ENCODE results near the gene RIPOR2. TPM values are rescaled to one million over a fixed set of nuclear protein-coding genes. Genes with fewer than 3 reads are reported as not detected.
"Not testable (repeated sequence)": the region's sequence is repeated elsewhere in the genome, so short reads cannot be mapped to it uniquely, and the experiment has no call there.

RIPOR2 gene
- total and polyA plus RNA-seq, 2 donors (not counting 3 experiments of a cell fraction or from before 2014, with no cell fraction given): 0.10 TPM; not detected in 1

DNA sequence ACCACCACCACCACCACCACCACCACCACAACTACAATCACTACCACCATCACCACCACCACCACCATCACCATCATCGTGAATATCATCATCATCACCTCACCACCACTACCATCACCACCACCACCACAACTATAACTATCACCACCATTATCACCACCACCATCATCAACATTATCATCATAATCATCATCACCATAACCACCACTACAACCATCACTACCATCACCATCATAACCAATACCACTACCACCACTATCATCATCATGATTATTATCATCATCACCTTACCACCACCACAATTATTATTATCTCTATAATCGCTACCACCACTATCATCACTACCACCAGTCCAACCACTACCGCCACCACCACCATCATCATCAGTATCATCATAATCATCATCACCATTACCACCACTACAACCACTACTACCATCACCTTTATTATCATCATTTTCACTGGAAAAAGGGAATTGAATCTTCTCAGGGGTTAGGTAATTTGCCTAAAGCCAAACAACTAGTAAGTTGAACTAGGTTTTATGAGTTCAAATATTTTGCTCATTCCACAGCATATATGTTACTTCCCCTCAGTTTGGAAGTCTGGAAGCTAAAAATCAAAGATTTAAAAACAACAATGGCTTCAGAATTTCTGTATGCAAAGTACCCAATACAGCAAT, 8.3 kb downstream of the RIPOR2 start:
- no peak for FAIRE-seq
- H3K36me3 ChIP-seq (ENCODE audit: control insufficient read depth in 2 of 2, extremely low read depth in 1 of 2, insufficient read depth in 2 of 2, low read length in 2 of 2): no peaks in the 10 kb centered on the region
- BruUV-seq (replicated peaks): no TSS peak

DNA sequence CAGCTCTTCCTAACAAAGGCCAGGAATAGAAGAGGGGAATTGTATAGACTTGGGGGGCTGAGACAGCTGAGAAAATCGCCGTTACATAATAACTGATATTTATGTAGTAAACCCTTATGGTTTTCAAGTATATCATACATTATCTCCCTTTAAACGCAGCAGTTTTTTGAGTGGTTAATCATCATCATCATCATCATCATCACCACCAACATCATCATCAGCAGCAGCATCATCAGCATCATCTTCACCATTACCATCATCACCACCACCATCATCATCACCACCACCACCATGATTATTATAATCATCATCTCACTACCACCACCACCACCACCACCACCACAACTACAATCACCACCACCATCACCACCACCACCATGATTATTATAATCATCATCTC, 9.1 kb downstream of the RIPOR2 start:
- FAIRE-seq; H3K27me3 ChIP-seq (ENCODE audit: control insufficient read depth in 2 of 2, insufficient read depth in 2 of 2, low read length in 2 of 2); H3K4me1 ChIP-seq (ENCODE audit: control insufficient read depth, extremely low read depth, insufficient read depth, low read length); H4K20me1 ChIP-seq (replicated peaks; ENCODE audit: control insufficient read depth, extremely low read depth, insufficient read depth, low read length); H3K9ac ChIP-seq (replicated peaks; ENCODE audit: extremely low read depth, insufficient read depth, low read length); H3K9me1 ChIP-seq (replicated peaks; ENCODE audit: control insufficient read depth, extremely low read depth, insufficient read depth, low read length); H3K79me2 ChIP-seq (ENCODE audit: control insufficient read depth, insufficient read depth, low read length); H2AFZ ChIP-seq (ENCODE audit: low read depth, low read length); BruUV-seq (replicated peaks); H3K4me3 ChIP-seq (replicated peaks in 1 of 3; ENCODE audit: insufficient read depth in 1 of 3, low read depth in 1 of 3, low read length in 3 of 3); intact Hi-C loops (cut with micrococcal nuclease); POLR2A ChIA-PET; DNase-seq (ENCODE audit: low read depth, low spot score); dilution Hi-C loops (cut with MboI; ENCODE audit: extremely low pct_ligation_motif_present, low sequenced_read_pairs); H3K4me2 ChIP-seq (ENCODE audit: insufficient read depth, low read length); H3K36me3 ChIP-seq (ENCODE audit: control insufficient read depth in 2 of 2, extremely low read depth in 1 of 2, insufficient read depth in 2 of 2, low read length in 2 of 2); H3K27ac ChIP-seq (ENCODE audit: insufficient read depth, low read depth, low read length); H3K9me3 ChIP-seq (replicated peaks; ENCODE audit: control insufficient read depth, insufficient read depth, low read length): not testable (repeated sequence)
- CTCF ChIA-PET: interaction anchor here (1.2 kb wide), 2 partner anchors 11 to 16 kb away, joined by 3 to 4 read pairs; no protein-coding TSS in a partner anchor

More for the DNA sequence above, 8.3 kb downstream of the RIPOR2 start:
- Histone ChIP-seq H3K27me3 (ENCODE audit: control insufficient read depth in 2 of 2, insufficient read depth in 2 of 2, low read length in 2 of 2) (no peaks in the 10 kb centered on the region), H3K79me2 (ENCODE audit: control insufficient read depth, insufficient read depth, low read length) (no peaks in the 10 kb centered on the region), H2AFZ (ENCODE audit: low read depth, low read length) (no peak overlapping the region), H3K4me1 (ENCODE audit: control insufficient read depth, extremely low read depth, insufficient read depth, low read length) (no peaks in the 10 kb centered on the region), H3K9me3 (replicated peaks; ENCODE audit: control insufficient read depth, insufficient read depth, low read length) (no peaks in the 10 kb centered on the region), H3K9ac (replicated peaks; ENCODE audit: extremely low read depth, insufficient read depth, low read length) (no peak overlapping the region), H4K20me1 (replicated peaks; ENCODE audit: control insufficient read depth, extremely low read depth, insufficient read depth, low read length) (no peaks in the 10 kb centered on the region), H3K27ac (ENCODE audit: insufficient read depth, low read depth, low read length) (no peak overlapping the region), H3K4me2 (ENCODE audit: insufficient read depth, low read length) (no peak overlapping the region), H3K9me1 (replicated peaks; ENCODE audit: control insufficient read depth, extremely low read depth, insufficient read depth, low read length) (no peaks in the 10 kb centered on the region), H3K4me3 (replicated peaks in 1 of 3; ENCODE audit: insufficient read depth in 1 of 3, low read depth in 1 of 3, low read length in 3 of 3) (no peak overlapping the region)
- dilution Hi-C loops (cut with MboI; ENCODE audit: extremely low pct_ligation_motif_present, low sequenced_read_pairs): no loop called here
- TF ChIP-seq, protein P1, sequence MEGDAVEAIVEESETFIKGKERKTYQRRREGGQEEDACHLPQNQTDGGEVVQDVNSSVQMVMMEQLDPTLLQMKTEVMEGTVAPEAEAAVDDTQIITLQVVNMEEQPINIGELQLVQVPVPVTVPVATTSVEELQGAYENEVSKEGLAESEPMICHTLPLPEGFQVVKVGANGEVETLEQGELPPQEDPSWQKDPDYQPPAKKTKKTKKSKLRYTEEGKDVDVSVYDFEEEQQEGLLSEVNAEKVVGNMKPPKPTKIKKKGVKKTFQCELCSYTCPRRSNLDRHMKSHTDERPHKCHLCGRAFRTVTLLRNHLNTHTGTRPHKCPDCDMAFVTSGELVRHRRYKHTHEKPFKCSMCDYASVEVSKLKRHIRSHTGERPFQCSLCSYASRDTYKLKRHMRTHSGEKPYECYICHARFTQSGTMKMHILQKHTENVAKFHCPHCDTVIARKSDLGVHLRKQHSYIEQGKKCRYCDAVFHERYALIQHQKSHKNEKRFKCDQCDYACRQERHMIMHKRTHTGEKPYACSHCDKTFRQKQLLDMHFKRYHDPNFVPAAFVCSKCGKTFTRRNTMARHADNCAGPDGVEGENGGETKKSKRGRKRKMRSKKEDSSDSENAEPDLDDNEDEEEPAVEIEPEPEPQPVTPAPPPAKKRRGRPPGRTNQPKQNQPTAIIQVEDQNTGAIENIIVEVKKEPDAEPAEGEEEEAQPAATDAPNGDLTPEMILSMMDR (IDR thresholded peaks at IDR 0.05; ENCODE audit: extremely low read depth in 1 of 2, insufficient read depth in 1 of 2, low read depth in 1 of 2, low read length in 2 of 2): no peak
- TF ChIP-seq GATA2 (IDR thresholded peaks at IDR 0.05; ENCODE audit: insufficient read depth, insufficient read length, low read depth, low read length) (no peak), POLR2AphosphoS5 (IDR thresholded peaks at IDR 0.05; ENCODE audit: insufficient read depth, low read depth, low read length) (no peak), EZH2 (IDR thresholded peaks at IDR 0.05; ENCODE audit: borderline replicate concordance, low read depth, low read length, severe bottlenecking) (no peak), POLR2A (IDR thresholded peaks at IDR 0.05; ENCODE audit: low read depth, low read length) (no peak), MYC (IDR thresholded peaks at IDR 0.05; ENCODE audit: low read depth, low read length) (no peak)
- ChIA-PET CTCF (interaction anchor here (0.6 to 1.0 kb wide), 2 partner anchors 65 to 228 kb away, joined by 3 read pairs; no protein-coding TSS in a partner anchor), POLR2A (no interaction called here)
- intact Hi-C loops (cut with micrococcal nuclease): no loop called here
- no peak for DNase-seq (ENCODE audit: low read depth, low spot score)

Data from endothelial cell of umbilical vein (primary cell).